ENCODE results near the gene AACS. TPM values are rescaled to one million over a fixed set of nuclear protein-coding genes. Genes with fewer than 3 reads are reported as not detected.

AACS gene
- total RNA-seq, 2 experiments from 2014 or later: 10.8 to 11.7 TPM

- no peak for ATAC-seq (ENCODE audit: poor library complexity)
- ChIA-PET POLR2A (interaction anchor here (2.7 kb wide), 1 partner anchor 16 kb away, joined by 21 read pairs; no protein-coding TSS in a partner anchor), CTCF (interaction anchor here (0.8 kb wide), 1 partner anchor 18 kb away, joined by 4 read pairs; no protein-coding TSS in a partner anchor)
- no peak for TF ChIP-seq CTCF (IDR thresholded peaks at IDR 0.05)
- H3K36me3 ChIP-seq (ENCODE audit: insufficient read depth, low read length): no peaks in the 10 kb centered on the region
- no peaks in the 10 kb centered on the region for H3K27me3 ChIP-seq (ENCODE audit: control insufficient read depth in 1 of 2, insufficient read depth in 2 of 2, low read length in 2 of 2)
- Mint-ChIP-seq H3K36me3 (ENCODE audit: low read depth) (no peaks in the 10 kb centered on the region), H3K27ac (peak overlapping the region; percentile 30), H3K27me3 (no peaks in the 10 kb centered on the region), H3K9me3 (no peaks in the 10 kb centered on the region), H3K4me3 (peak overlapping the region; percentile 93), H3K4me1 (ENCODE audit: low read depth) (peaks cover 20% of the 10 kb centered on the region)
- H3K4me1 ChIP-seq (ENCODE audit: insufficient read depth, low read length): peaks cover 18% of the 10 kb centered on the region
- peak overlapping the region; percentile 64 for H3K4me3 ChIP-seq (ENCODE audit: low read length)
- H3K9me3 ChIP-seq (ENCODE audit: control insufficient read depth in 1 of 2, insufficient read depth in 1 of 2, low read length in 2 of 2): peaks cover 0 to 4% of the 10 kb centered on the region in 2 experiments
- no peak for DNase-seq
- intact Hi-C loops (cut with DNase I, micrococcal nuclease): loop anchor here (1.0 to 10.0 kb wide), 4 partner anchors 17 to 201 kb away; partner anchors contain the start of genes BRI3BP (in 1 of the 2), DHX37 (in 1 of the 2) and SCARB1 (in 1 of the 2)
- no peak overlapping the region for H3K27ac ChIP-seq (ENCODE audit: low read depth in 1 of 2, low read length in 2 of 2)
Observed at GRCh38 chr12:125065919-125066570, 810 bp downstream of the AACS start.

- peaks cover 18% of the 10 kb centered on the region for H3K4me1 ChIP-seq (ENCODE audit: insufficient read depth, low read length)
- no peaks in the 10 kb centered on the region for H3K9me3 ChIP-seq (ENCODE audit: control insufficient read depth in 1 of 2, insufficient read depth in 1 of 2, low read length in 2 of 2)
- intact Hi-C loops (cut with DNase I, micrococcal nuclease): loop anchor here in 1 of 2 experiments (10.0 kb wide), 1 partner anchor 204 kb away; the partner anchor contains the start of gene SCARB1
- Mint-ChIP-seq H3K36me3 (ENCODE audit: low read depth) (peaks cover 4% of the 10 kb centered on the region), H3K4me1 (ENCODE audit: low read depth) (peaks cover 20% of the 10 kb centered on the region), H3K9me3 (no peaks in the 10 kb centered on the region), H3K4me3 (peak overlapping the region; percentile 45), H3K27ac (no peak overlapping the region), H3K27me3 (no peaks in the 10 kb centered on the region)
- ChIA-PET POLR2A (no interaction called here), CTCF (no interaction called here)
- DNase-seq (no peak), ATAC-seq (ENCODE audit: poor library complexity) (no peak)
- H3K36me3 ChIP-seq (ENCODE audit: insufficient read depth, low read length): no peaks in the 10 kb centered on the region
- TF ChIP-seq CTCF (IDR thresholded peaks at IDR 0.05): no peak
- no peak overlapping the region for H3K4me3 ChIP-seq (ENCODE audit: low read length)
- H3K27me3 ChIP-seq (ENCODE audit: control insufficient read depth in 1 of 2, insufficient read depth in 2 of 2, low read length in 2 of 2): no peaks in the 10 kb centered on the region
- no peak overlapping the region for H3K27ac ChIP-seq (ENCODE audit: low read depth in 1 of 2, low read length in 2 of 2)
Observed at GRCh38 chr12:125068391-125068790, 3.2 kb downstream of the AACS start.

- Histone ChIP-seq H3K36me3 (ENCODE audit: insufficient read depth, low read length) (no peaks in the 10 kb centered on the region), H3K27me3 (ENCODE audit: control insufficient read depth in 1 of 2, insufficient read depth in 2 of 2, low read length in 2 of 2) (no peaks in the 10 kb centered on the region), H3K27ac (ENCODE audit: low read depth in 1 of 2, low read length in 2 of 2) (no peak overlapping the region), H3K4me1 (ENCODE audit: insufficient read depth, low read length) (peaks cover 15% of the 10 kb centered on the region), H3K9me3 (ENCODE audit: control insufficient read depth in 1 of 2, insufficient read depth in 1 of 2, low read length in 2 of 2) (no peaks in the 10 kb centered on the region), H3K4me3 (ENCODE audit: low read length) (no peak overlapping the region)
- Mint-ChIP-seq H3K4me3 (no peak overlapping the region), H3K27ac (no peak overlapping the region), H3K9me3 (no peaks in the 10 kb centered on the region), H3K27me3 (no peaks in the 10 kb centered on the region), H3K36me3 (ENCODE audit: low read depth) (peaks cover 10% of the 10 kb centered on the region), H3K4me1 (ENCODE audit: low read depth) (peaks cover 17% of the 10 kb centered on the region)
- no peak for DNase-seq
- intact Hi-C loops (cut with DNase I, micrococcal nuclease): loop anchor here in 1 of 2 experiments (10.0 kb wide), 1 partner anchor 205 kb away; the partner anchor contains the start of gene SCARB1
- ChIA-PET CTCF (no interaction called here), POLR2A (no interaction called here)
- no peak for TF ChIP-seq CTCF (IDR thresholded peaks at IDR 0.05)
- ATAC-seq (ENCODE audit: poor library complexity): no peak
Observed at GRCh38 chr12:125069616-125070015, 4.4 kb downstream of the AACS start.
